HepG2 (cell line): Measurements from ENCODE around the gene ZDHHC14. TPM values are rescaled to one million over a fixed set of nuclear protein-coding genes. Genes with fewer than 3 reads are reported as not detected.

Source experiments
- AKAP8 ChIP-seq: sonication (generic); formaldehyde crosslinking; IDR thresholded peaks from 2 replicates; pipeline ENCODE4 v1.5.1; 2020; ENCODE audit warnings: mild to moderate bottlenecking, missing genetic modification reagents
- BRCA1 ChIP-seq: sonication (generic); formaldehyde crosslinking; IDR thresholded peaks from 2 replicates; pipeline ENCODE4 v1.4.0; 2020; ENCODE audit warnings: missing genetic modification reagents
- HHEX ChIP-seq: IDR thresholded peaks from 2 replicates; pipeline ENCODE4 v1.6.1; 2016; ENCODE audit warnings: control low read depth
- LBX2 ChIP-seq: sonication (generic); formaldehyde crosslinking; IDR thresholded peaks from 2 replicates; pipeline ENCODE4 v1.5.0; 2020; ENCODE audit warnings: missing genetic modification reagents, mild to moderate bottlenecking, borderline replicate concordance
- NFE2L2 ChIP-seq: fragments of 150-350 bp; IDR thresholded peaks from 2 replicates; pipeline ENCODE4 v1.6.1; 2014; ENCODE audit warnings: low read length
- RBAK ChIP-seq: sonication (generic); formaldehyde crosslinking; IDR thresholded peaks from 2 replicates; pipeline ENCODE4 v1.5.1; 2020; ENCODE audit warnings: mild to moderate bottlenecking, missing genetic modification reagents
- RFX3 ChIP-seq: IDR thresholded peaks from 2 replicates; pipeline ENCODE4 v1.6.1; 2016; ENCODE audit warnings: missing biosample characterization, missing genetic modification reagents
- SATB2 ChIP-seq: sonication (generic); formaldehyde crosslinking; IDR thresholded peaks from 2 replicates; pipeline ENCODE4 v1.5.0; 2020; ENCODE audit warnings: missing genetic modification reagents
- SRSF9 ChIP-seq: fragments of 200-400 bp; formaldehyde crosslinking; IDR thresholded peaks from 2 replicates; pipeline ENCODE4 v1.6.1; 2018; ENCODE audit warnings: borderline replicate concordance, mild to moderate bottlenecking, low read depth, low read length; ENCODE audit not compliant: insufficient read depth, poor library complexity, severe bottlenecking
- STAT5B ChIP-seq: sonication (generic); formaldehyde crosslinking; IDR thresholded peaks from 2 replicates; pipeline ENCODE4 v1.4.0; 2020; ENCODE audit warnings: missing genetic modification reagents
- ZMYM4 ChIP-seq: sonication (generic); formaldehyde crosslinking; IDR thresholded peaks from 2 replicates; pipeline ENCODE4 v1.8.1; 2023; ENCODE audit warnings: mild to moderate bottlenecking, missing genetic modification reagents
- ZNF124 ChIP-seq: sonication (generic); formaldehyde crosslinking; IDR thresholded peaks from 2 replicates; pipeline ENCODE4 v1.4.0; 2020; ENCODE audit warnings: missing genetic modification reagents
- ZNF333 ChIP-seq: sonication (generic); formaldehyde crosslinking; IDR thresholded peaks from 2 replicates; pipeline ENCODE4 v1.4.0; 2020; ENCODE audit warnings: mild to moderate bottlenecking, missing genetic modification reagents, borderline replicate concordance
- ZNF383 ChIP-seq: sonication (generic); formaldehyde crosslinking; IDR thresholded peaks from 2 replicates; pipeline ENCODE4 v1.4.0; 2020; ENCODE audit warnings: missing genetic modification reagents, mild to moderate bottlenecking, borderline replicate concordance
- ZNF441 ChIP-seq: sonication (generic); formaldehyde crosslinking; IDR thresholded peaks from 2 replicates; pipeline ENCODE4 v1.7.0; 2021; ENCODE audit warnings: missing genetic modification reagents, borderline replicate concordance
- ZNF451 ChIP-seq: sonication (generic); formaldehyde crosslinking; IDR thresholded peaks from 2 replicates; pipeline ENCODE4 v1.5.0; 2020; ENCODE audit warnings: mild to moderate bottlenecking, missing genetic modification reagents
- ZNF468 ChIP-seq: sonication (generic); formaldehyde crosslinking; IDR thresholded peaks from 2 replicates; pipeline ENCODE4 v1.8.0; 2022; ENCODE audit warnings: mild to moderate bottlenecking, moderate library complexity, missing genetic modification reagents
- ZNF510 ChIP-seq: sonication (generic); formaldehyde crosslinking; IDR thresholded peaks from 2 replicates; pipeline ENCODE4 v1.4.0; 2020; ENCODE audit warnings: low read depth, mild to moderate bottlenecking, missing genetic modification reagents
- ZNF644 ChIP-seq: IDR thresholded peaks from 2 replicates; pipeline ENCODE4 v1.6.1; 2016; ENCODE audit warnings: low read depth
- ZNF891 ChIP-seq: sonication (generic); formaldehyde crosslinking; IDR thresholded peaks from 2 replicates; pipeline ENCODE4 v1.5.0; 2020; ENCODE audit warnings: mild to moderate bottlenecking, missing genetic modification reagents
- polyA plus RNA-seq, 8 experiments: library from polyadenylated mRNA; depleted of rRNA in 3 of 8; stranded (reverse) in 7 of 8; unstranded in 1 of 8; fragments of >200 nt; fragmentation: Illumina TruSeq in 4 of 8; extraction: Trizol in 4 of 8; gene quantifications; 2 replicates each; pipeline versions ENCODE4 v1.2.1 to v1.2.3, GENCODE V29; 2011 to 2016; ENCODE audit warnings: low read depth in 4 of 8, missing spikeins in 1 of 8, mixed read lengths in 1 of 8; ENCODE audit not compliant: insufficient read depth in 1 of 8
- total RNA-seq, 5 experiments: library from RNA; depleted of rRNA; stranded (reverse); fragments of >200 nt; fragmentation: Illumina TruSeq; extraction: Trizol; gene quantifications; 2 replicates each; pipeline ENCODE4 v1.2.3, GENCODE V29; 2016; ENCODE audit warnings: low read depth in 1 of 5
- TF ChIP-seq, protein P1 (sequence below), 2 experiments: fragments of 450-650 bp in 1 of 2; sonication (generic) in 1 of 2; formaldehyde crosslinking in 1 of 2; IDR thresholded peaks; 2 replicates each; pipeline versions ENCODE4 v1.6.1 to v1.8.0; 2016 to 2022; ENCODE audit warnings: antibody characterized with exemption in 1 of 2, mild to moderate bottlenecking in 1 of 2, missing genetic modification reagents in 1 of 2
- TF ChIP-seq, protein P2 (sequence below): sonication (generic); formaldehyde crosslinking; IDR thresholded peaks from 2 replicates; pipeline ENCODE4 v1.8.0; 2022; ENCODE audit warnings: missing genetic modification reagents, low read depth, mild to moderate bottlenecking, borderline replicate concordance

Gene ZDHHC14
- total and polyA plus RNA-seq, 2 of the 13 experiments (the other 11 are each of a cell fraction or from before 2014, with no cell fraction given) = 3.7 to 9.5 TPM

DNA sequence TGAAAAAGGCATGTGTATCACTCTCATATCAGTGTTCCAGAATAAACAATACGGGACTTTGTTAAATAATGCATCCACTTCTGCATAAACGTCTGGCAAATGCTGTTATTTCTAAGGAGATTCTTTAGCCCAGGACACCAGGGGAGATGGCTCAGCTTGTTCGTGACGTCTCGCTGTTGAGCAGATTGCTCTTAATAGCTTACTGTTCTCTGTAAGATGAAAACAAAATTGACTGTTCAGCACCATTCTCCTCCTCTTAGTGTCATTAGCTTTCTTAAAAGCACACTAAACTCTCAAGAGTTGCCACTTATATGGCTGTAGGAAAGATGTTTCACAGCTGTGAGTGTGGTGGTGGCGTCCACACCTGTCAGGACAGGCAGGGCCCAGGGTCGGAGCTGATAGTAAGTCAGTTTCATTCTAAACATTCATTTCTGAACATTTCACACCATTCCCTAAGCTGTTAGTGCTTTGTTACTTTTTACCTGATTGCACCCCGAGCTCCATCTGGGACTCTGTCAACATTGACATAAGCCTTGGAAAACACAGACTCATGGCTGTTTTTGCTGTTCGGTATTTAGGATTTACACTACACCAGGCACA lies 132.1 kb downstream of the ZDHHC14 start (continued):
- TF ChIP-seq, protein P1, sequence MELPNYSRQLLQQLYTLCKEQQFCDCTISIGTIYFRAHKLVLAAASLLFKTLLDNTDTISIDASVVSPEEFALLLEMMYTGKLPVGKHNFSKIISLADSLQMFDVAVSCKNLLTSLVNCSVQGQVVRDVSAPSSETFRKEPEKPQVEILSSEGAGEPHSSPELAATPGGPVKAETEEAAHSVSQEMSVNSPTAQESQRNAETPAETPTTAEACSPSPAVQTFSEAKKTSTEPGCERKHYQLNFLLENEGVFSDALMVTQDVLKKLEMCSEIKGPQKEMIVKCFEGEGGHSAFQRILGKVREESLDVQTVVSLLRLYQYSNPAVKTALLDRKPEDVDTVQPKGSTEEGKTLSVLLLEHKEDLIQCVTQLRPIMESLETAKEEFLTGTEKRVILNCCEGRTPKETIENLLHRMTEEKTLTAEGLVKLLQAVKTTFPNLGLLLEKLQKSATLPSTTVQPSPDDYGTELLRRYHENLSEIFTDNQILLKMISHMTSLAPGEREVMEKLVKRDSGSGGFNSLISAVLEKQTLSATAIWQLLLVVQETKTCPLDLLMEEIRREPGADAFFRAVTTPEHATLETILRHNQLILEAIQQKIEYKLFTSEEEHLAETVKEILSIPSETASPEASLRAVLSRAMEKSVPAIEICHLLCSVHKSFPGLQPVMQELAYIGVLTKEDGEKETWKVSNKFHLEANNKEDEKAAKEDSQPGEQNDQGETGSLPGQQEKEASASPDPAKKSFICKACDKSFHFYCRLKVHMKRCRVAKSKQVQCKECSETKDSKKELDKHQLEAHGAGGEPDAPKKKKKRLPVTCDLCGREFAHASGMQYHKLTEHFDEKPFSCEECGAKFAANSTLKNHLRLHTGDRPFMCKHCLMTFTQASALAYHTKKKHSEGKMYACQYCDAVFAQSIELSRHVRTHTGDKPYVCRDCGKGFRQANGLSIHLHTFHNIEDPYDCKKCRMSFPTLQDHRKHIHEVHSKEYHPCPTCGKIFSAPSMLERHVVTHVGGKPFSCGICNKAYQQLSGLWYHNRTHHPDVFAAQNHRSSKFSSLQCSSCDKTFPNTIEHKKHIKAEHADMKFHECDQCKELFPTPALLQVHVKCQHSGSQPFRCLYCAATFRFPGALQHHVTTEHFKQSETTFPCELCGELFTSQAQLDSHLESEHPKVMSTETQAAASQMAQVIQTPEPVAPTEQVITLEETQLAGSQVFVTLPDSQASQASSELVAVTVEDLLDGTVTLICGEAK (IDR thresholded peaks at IDR 0.05) = no peak
- TF ChIP-seq, protein P1 (CRISPR knock-in tag; IDR thresholded peaks at IDR 0.05) = no peak
- TF ChIP-seq, protein P2, sequence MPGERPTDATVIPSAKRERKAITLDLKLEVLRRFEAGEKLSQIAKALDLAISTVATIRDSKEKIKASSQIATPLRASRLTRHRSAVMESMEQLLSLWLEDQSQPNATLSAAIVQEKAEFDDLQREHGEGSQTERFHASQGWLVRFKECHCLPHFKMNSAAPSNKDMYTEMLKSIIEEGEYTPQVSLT (CRISPR knock-in tag) = no peak
- TF ChIP-seq ZNF891 (CRISPR knock-in tag) (no peak), SRSF9 (no peak), HHEX (CRISPR knock-in tag) (peak; percentile 85), NFE2L2 (peak; percentile 26; the same call in 1 of the 2 replicates), ZNF124 (no peak), AKAP8 (CRISPR knock-in tag) (no peak), SATB2 (CRISPR knock-in tag) (no peak), BRCA1 (CRISPR knock-in tag) (no peak), ZNF468 (no peak), ZNF383 (CRISPR knock-in tag) (no peak), LBX2 (CRISPR knock-in tag) (no peak), RFX3 (CRISPR knock-in tag) (0 out of 2 replicates have a peak, but pooled peaks have one; percentile 11), ZNF451 (CRISPR knock-in tag) (no peak), ZNF644 (CRISPR knock-in tag) (peak; percentile 63; the same call in 1 of the 2 replicates), ZMYM4 (CRISPR knock-in tag) (no peak), ZNF441 (CRISPR knock-in tag) (0 out of 2 replicates have a peak, but pooled peaks have one; percentile 21), ZNF510 (CRISPR knock-in tag) (no peak), ZNF333 (CRISPR knock-in tag) (no peak), RBAK (CRISPR knock-in tag) (no peak), STAT5B (no peak)
